WTC11 (cell line): ENCODE data around the gene FOXP1. TPM values are rescaled to one million over a fixed set of nuclear protein-coding genes. Genes with fewer than 3 reads are reported as not detected.

ENCODE experiments used
- ATAC-seq: fragments of 200-7000 bp; cut with Tn5 transposase; 2 replicates; pipeline ENCODE4 v1.10.0; 2021; ENCODE audit warnings: mild to moderate bottlenecking, moderate library complexity
- CTCF ChIA-PET: fragments of 300-600 bp; sonication (Branson Sonifier 250); formaldehyde crosslinking; loops from one replicate; lab custom pipeline; 2021; ENCODE audit warnings: antibody characterized with exemption; lab: Charles Lee
- POLR2A ChIA-PET: fragments of 350-600 bp; sonication (Branson Sonifier 250); formaldehyde crosslinking; loops from one replicate; lab custom pipeline; 2021; ENCODE audit warnings: antibody characterized with exemption; lab: Charles Lee
- DNase-seq: peaks from one replicate; pipeline ENCODE4 v3.0.0; 2021; ENCODE audit warnings: low spot score
- H3K27ac Mint-ChIP-seq: 2 replicates; pipeline ENCODE4 v1.8.0; 2021; ENCODE audit warnings: mixed read lengths
- H3K27me3 Mint-ChIP-seq: 2 replicates; pipeline ENCODE4 v1.8.0; 2021; ENCODE audit warnings: low read depth, mild to moderate bottlenecking, moderate library complexity, mixed read lengths
- H3K36me3 Mint-ChIP-seq: 2 replicates; pipeline ENCODE4 v1.8.0; 2021; ENCODE audit warnings: mixed read lengths
- H3K4me1 Mint-ChIP-seq: 2 replicates; pipeline ENCODE4 v1.8.0; 2022; ENCODE audit warnings: mixed read lengths
- H3K4me3 Mint-ChIP-seq: 2 replicates; pipeline ENCODE4 v1.8.0; 2021; ENCODE audit warnings: mild to moderate bottlenecking, moderate library complexity, mixed read lengths
- H3K9me3 Mint-ChIP-seq: 2 replicates; pipeline ENCODE4 v1.8.0; 2021; ENCODE audit warnings: mixed read lengths
- ARID4B ChIP-seq: sonication (generic); formaldehyde crosslinking; IDR thresholded peaks from 2 replicates; pipeline ENCODE4 v1.8.0; 2023; ENCODE audit warnings: missing genetic modification reagents, mild to moderate bottlenecking, borderline replicate concordance
- CDX4 ChIP-seq: fragments of 250-450 bp; sonication (Bioruptor Pico); IDR thresholded peaks from 2 replicates; pipeline ENCODE4 v1.9.0; 2021; ENCODE audit warnings: moderate library complexity, mild to moderate bottlenecking, inconsistent platforms, borderline replicate concordance
- CTCF ChIP-seq: fragments of 200-600 bp; IDR thresholded peaks from 2 replicates; pipeline ENCODE4 v1.8.0; 2022; ENCODE audit warnings: antibody characterized with exemption
- ELF4 ChIP-seq: sonication (generic); formaldehyde crosslinking; IDR thresholded peaks from 2 replicates; pipeline ENCODE4 v1.8.1; 2022; ENCODE audit warnings: low read depth, mild to moderate bottlenecking, moderate library complexity, missing genetic modification reagents
- ERG ChIP-seq: fragments of 250-450 bp; sonication (Bioruptor Pico); IDR thresholded peaks from 2 replicates; pipeline ENCODE4 v1.8.0; 2021; ENCODE audit warnings: mild to moderate bottlenecking
- FOXP4 ChIP-seq: sonication (generic); formaldehyde crosslinking; IDR thresholded peaks from 2 replicates; pipeline ENCODE4 v1.8.0; 2022; ENCODE audit warnings: mild to moderate bottlenecking, missing genetic modification reagents
- GABPB1 ChIP-seq: sonication (generic); formaldehyde crosslinking; IDR thresholded peaks from 2 replicates; pipeline ENCODE4 v1.8.1; 2023; ENCODE audit warnings: mild to moderate bottlenecking, missing genetic modification reagents
- HMGA2 ChIP-seq: fragments of 250-450 bp; sonication (Bioruptor Pico); IDR thresholded peaks from 2 replicates; pipeline ENCODE4 v1.4.0; 2021; ENCODE audit warnings: mild to moderate bottlenecking, moderate library complexity
- KAT7 ChIP-seq: sonication (generic); formaldehyde crosslinking; IDR thresholded peaks from 2 replicates; pipeline ENCODE4 v1.8.1; 2023; ENCODE audit warnings: missing genetic modification reagents, mild to moderate bottlenecking, borderline replicate concordance
- MLX ChIP-seq: sonication (generic); formaldehyde crosslinking; IDR thresholded peaks from 2 replicates; pipeline ENCODE4 v1.8.1; 2023; ENCODE audit warnings: mild to moderate bottlenecking, missing genetic modification reagents, moderate library complexity
- RELA ChIP-seq: sonication (generic); formaldehyde crosslinking; IDR thresholded peaks from 2 replicates; pipeline ENCODE4 v1.8.1; 2022; ENCODE audit warnings: missing genetic modification reagents, mild to moderate bottlenecking, borderline replicate concordance
- TEAD1 ChIP-seq: sonication (generic); formaldehyde crosslinking; IDR thresholded peaks from 2 replicates; pipeline ENCODE4 v1.8.0; 2022; ENCODE audit warnings: mild to moderate bottlenecking, missing genetic modification reagents
- USF1 ChIP-seq: sonication (generic); formaldehyde crosslinking; IDR thresholded peaks from 2 replicates; pipeline ENCODE4 v1.8.0; 2022; ENCODE audit warnings: mild to moderate bottlenecking, missing genetic modification reagents
- ZNF416 ChIP-seq: fragments of 250-450 bp; sonication (Bioruptor Pico); IDR thresholded peaks from 2 replicates; pipeline ENCODE4 v1.9.0; 2021; ENCODE audit warnings: mild to moderate bottlenecking, inconsistent platforms
- ZNF512 ChIP-seq: sonication (generic); formaldehyde crosslinking; IDR thresholded peaks from 2 replicates; pipeline ENCODE4 v1.8.1; 2022; ENCODE audit warnings: missing genetic modification reagents, borderline replicate concordance
- total RNA-seq: library from RNA; stranded (reverse); gene quantifications from 3 replicates; pipeline ENCODE4 v1.2.3, GENCODE V29; 2021

The FOXP1 gene
- total RNA-seq, 1 experiment from 2014 or later = 25.8 TPM

- TF ChIP-seq CTCF (no peak), ERG (CRISPR knock-in tag) (no peak)
- TF ChIP-seq, all 79 proteins: peak for 0
Measured at GRCh38 chr3:71559021-71559420, 24.5 kb downstream of the FOXP1 start (continued).

- TF ChIP-seq HMGA2 (CRISPR knock-in tag) (no peak), ARID4B (no peak), CDX4 (CRISPR knock-in tag) (no peak), ZNF512 (CRISPR knock-in tag) (no peak), MLX (CRISPR knock-in tag) (no peak), TEAD1 (CRISPR knock-in tag) (no peak), GABPB1 (no peak), FOXP4 (CRISPR knock-in tag) (no peak), ZNF416 (CRISPR knock-in tag) (no peak), ELF4 (no peak), RELA (no peak), USF1 (CRISPR knock-in tag) (no peak), KAT7 (CRISPR knock-in tag) (no peak), CTCF (no peak)
Measured at GRCh38 chr3:71554649-71555048, 28.9 kb downstream of the FOXP1 start.

More at GRCh38 chr3:71554649-71555048, 28.9 kb downstream of the FOXP1 start:
- DNase-seq (no peak), ATAC-seq (no peak)
- Mint-ChIP-seq H3K4me1 (no peaks in the 10 kb centered on the region), H3K4me3 (no peak overlapping the region), H3K27ac (no peak overlapping the region), H3K9me3 (peaks cover 3% of the 10 kb centered on the region), H3K36me3 (peaks cover 3% of the 10 kb centered on the region; the same call in 1 of the 2 replicates), H3K27me3 (no peaks in the 10 kb centered on the region)
- ChIA-PET POLR2A (no interaction called here), CTCF (no interaction called here)
